HG02588 (cell line): ENCODE measurements around the gene NOLC1.

Experiments
- ATAC-seq: cut with Tn5 transposase; IDR thresholded peaks from one replicate; pipeline ENCODE4 v1.9.1; 2021; ENCODE audit warnings: mild to moderate bottlenecking, moderate library complexity; ENCODE audit not compliant: unreplicated experiment

Gene NOLC1

GRCh38 chr10:102121739-102122372 is 30.3 kb upstream of the NOLC1 start:
- no peak for ATAC-seq

- ATAC-seq, result no peak
Observed at GRCh38 chr10:102122450-102122849, 29.7 kb upstream of the NOLC1 start.

- no peak for ATAC-seq
Observed at GRCh38 chr10:102123223-102123622, 29.0 kb upstream of the NOLC1 start.

GRCh38 chr10:102131286-102132170 is 20.7 kb upstream of the NOLC1 start:
- no peak for ATAC-seq

GRCh38 chr10:102132193-102132562 is 20.0 kb upstream of the NOLC1 start:
- no peak for ATAC-seq

GRCh38 chr10:102132563-102133372 is 19.4 kb upstream of the NOLC1 start, which contains the start of gene PPRC1:
Gene PPRC1, plus strand, starts transcription at chr10:102133040. Its CDS starts 29 bp downstream, at chr10:102133069.
- peak; percentile 92 for ATAC-seq

- ATAC-seq, result peak; percentile 5
Observed at GRCh38 chr10:102133373-102134195, 18.6 kb upstream of the NOLC1 start.

GRCh38 chr10:102134416-102134815 is 17.8 kb upstream of the NOLC1 start:
- no peak for ATAC-seq

- ATAC-seq, result no peak
Observed at GRCh38 chr10:102135956-102136526, 16.1 kb upstream of the NOLC1 start.

- ATAC-seq, result no peak
Observed at GRCh38 chr10:102139281-102140110, 12.7 kb upstream of the NOLC1 start.

- ATAC-seq, result no peak
Observed at GRCh38 chr10:102140218-102140617, 12.0 kb upstream of the NOLC1 start.

- ATAC-seq, result no peak
Observed at GRCh38 chr10:102140913-102141540, 11.2 kb upstream of the NOLC1 start.

- ATAC-seq, result no peak
Observed at GRCh38 chr10:102141583-102142107, 10.5 kb upstream of the NOLC1 start.

GRCh38 chr10:102146971-102147428 is 5.2 kb upstream of the NOLC1 start:
- no peak for ATAC-seq

GRCh38 chr10:102147561-102147960 is 4.6 kb upstream of the NOLC1 start:
- no peak for ATAC-seq

GRCh38 chr10:102148275-102148674 is 3.9 kb upstream of the NOLC1 start:
- no peak for ATAC-seq

- ATAC-seq, result no peak
Observed at GRCh38 chr10:102150970-102151773, 1.0 kb upstream of the NOLC1 start.

GRCh38 chr10:102152545-102152890 is 329 bp downstream of the NOLC1 start:
- ATAC-seq, result peak; percentile 30
